Measurements from ENCODE around the gene IMMP1L.
A peak's percentile ranks its signal among the peaks of the same experiment; 100 is the strongest.

The IMMP1L gene

DNA sequence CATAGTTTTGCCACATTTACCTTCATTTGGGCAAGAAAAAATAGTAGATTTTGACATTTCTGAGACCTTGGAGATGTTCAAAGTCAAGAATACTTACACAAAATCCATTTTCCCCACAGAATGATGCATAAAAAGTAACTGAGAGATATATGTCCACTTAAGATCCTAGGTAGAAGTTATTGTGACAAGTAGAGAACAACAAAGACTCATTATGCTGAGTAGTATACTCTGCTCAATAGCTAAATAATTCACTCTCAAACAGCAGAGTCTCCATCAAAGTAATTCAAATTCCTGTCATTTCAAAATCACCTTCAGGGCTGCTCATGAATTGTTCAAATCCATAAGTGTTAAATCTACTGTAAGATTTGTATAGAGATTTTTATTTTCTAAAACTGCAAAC, 35.3 kb downstream of the IMMP1L start:
- no peak for DNase-seq (ENCODE audit: low spot score)

DNA sequence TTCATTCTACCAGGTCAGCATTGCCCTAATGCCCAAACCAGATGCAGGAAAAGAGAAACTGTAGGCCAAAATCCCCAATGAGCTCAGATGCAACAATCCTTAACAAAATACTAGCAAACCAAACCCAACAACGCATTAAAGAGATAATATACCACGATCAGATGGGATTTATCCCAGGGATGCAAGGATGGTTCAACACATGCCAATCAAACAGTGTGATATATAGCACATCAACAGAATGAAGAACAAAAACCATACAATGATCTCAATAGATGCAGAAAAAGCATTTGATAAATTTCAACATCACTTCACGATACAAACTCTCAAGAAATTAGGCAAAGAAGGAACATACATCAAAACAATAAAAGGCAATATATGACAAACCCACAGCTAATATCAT, 45.0 kb downstream of the IMMP1L start:
- no peak for DNase-seq (ENCODE audit: low spot score)

DNA sequence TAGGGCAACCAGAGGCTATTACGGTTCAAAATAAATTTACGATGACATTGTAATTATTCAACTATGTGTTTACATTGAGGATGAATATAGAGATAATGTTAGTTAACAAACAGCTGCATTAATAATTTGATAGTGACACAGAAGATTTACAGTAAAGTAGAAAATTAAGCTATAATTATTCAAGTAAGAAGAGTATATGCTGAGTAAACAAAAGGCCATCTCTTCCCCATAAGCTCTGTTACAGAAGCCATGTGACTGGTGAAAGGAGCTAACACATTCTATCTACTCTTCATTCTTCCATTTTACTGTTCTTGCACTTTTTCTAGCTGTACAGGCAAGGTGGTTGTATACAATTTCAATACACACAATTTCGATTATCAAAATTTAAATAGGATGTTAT, 54.2 kb downstream of the IMMP1L start:
- no peak for DNase-seq (ENCODE audit: low spot score)

DNA sequence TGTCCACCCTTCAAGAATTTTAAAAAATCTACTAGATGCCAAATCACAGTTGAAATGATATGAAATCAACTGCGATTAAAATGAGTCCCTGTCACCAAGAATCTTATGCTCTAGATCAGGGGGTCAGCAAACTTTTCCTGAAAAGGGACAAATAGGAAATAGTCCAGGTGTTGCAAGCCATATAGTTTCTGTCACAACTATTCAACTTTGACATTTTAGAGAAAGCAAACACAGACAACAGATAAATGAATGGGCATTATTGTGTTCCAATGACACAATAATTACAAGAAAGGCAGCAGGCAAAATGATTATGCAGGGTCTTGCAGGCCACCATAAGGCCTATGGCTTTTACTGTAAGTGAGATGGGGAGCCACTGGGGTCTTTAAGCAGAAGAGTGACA, 58.6 kb downstream of the IMMP1L start:
- DNase-seq (ENCODE audit: low spot score), result no peak

DNA sequence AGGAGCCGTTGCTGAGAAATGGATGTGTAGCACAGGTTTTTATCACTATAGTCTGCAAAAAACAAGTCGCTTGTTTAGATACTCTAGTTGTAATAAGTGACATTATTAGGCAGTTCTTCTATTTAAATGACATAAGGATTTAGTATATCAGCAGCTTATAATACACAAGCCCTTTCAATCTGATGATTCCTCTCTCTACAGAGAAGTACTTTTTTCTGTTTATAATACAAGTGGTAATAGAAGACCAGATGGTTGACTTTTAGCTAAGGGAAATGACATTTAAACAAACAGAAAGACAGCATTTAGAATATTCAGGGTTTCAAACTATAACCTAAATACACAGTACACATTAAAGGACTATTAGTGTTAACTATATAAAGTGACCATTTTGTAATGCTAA, 60.4 kb downstream of the IMMP1L start:
- no peak for DNase-seq (ENCODE audit: low spot score)

DNA sequence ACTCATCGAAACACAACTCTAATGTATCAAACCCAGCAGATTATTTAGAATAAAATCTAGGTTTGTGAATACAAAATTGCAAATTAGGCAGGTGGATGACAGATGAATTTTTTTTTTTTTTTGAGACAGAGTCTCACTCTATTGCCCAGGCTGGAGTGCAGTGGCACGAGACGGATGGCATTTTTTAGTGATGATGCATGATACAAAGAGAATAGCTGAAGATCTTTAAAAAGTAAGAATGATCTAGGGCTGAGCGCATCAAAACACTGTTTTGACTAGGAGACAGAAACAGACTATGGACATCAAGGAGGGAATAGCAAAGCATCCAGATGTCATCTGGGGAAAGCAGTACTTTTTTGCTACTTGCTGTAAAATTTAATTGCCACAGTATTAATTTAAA, 63.8 kb downstream of the IMMP1L start:
- peak; percentile 65 for DNase-seq (ENCODE audit: low spot score)

- DNase-seq (ENCODE audit: low spot score), result no peak
These were observed 65.6 kb downstream of the IMMP1L start for GRCh38 chr11:31443802-31444201.

GRCh38 chr11:31442086-31442485, 67.3 kb downstream of the IMMP1L start:
- DNase-seq (ENCODE audit: low spot score), result no peak

DNA sequence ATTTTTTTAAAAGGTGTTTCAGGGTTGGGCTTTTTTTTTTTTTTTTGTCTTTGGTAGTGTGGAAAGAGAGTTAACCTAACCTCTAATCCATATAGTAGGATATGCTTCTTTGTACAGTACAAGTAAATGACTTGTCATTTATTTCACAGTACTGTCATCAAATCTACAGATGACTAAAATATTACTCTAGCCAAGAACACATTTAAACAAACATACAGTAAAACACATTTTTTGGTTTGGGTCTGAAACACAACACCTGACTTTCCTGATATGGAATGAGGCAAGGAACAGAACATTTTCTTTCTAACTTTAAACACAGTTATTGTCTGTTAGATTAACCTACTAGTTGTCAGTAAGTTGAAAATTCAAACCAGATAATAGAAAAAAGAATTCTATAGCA, 68.1 kb downstream of the IMMP1L start:
- no peak for DNase-seq (ENCODE audit: low spot score)

DNA sequence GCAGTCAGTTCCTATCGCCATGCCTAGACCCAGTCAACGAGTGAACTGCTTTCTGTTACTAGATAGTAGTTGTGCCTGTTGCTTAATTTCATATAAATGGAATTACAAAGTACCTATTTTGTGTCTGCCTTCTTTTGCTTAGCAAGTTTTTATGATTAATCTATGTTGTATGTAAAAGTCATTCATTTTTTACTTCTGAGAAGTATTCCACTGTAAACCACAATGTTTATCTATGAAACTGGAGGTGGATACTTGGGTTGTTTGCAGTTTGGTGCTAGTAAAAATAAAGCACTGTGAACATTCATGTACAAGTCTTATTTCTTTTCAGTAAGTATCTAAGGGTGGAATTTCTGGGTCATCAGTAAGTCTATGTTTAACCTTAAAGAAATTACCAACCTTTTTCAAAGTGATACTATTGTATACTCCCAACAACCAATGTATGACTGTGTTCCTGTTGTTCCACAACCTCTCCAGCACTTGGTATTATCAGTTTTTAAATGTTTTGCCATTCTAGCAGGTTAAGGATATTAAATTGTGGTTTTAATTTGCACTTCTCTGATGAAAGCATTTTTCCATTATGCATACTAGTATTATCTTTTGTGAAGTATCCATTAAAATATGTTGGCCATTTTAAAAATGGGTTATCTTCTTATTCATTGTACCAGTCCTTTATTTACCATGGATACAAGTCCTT, 71.5 kb downstream of the IMMP1L start:
- peak; percentile 30 for DNase-seq (ENCODE audit: low spot score)

DNA sequence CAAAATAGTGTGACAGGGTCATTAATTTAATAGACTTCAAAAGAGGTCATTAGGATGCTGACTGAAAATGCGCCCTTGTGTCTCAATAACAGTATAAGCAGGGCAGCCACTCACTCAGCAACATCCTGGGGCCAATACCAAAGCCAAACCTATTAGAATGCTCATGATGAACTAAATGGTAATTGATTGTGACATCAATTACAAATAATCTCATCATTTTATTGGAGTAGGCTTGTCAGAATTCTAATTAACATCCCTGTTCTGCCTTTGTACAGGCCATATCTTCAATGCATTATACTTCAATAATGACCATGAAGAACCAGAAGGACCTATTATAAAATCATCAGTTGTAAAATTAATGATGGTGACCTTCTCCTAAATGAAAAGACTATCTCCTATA, 75.6 kb downstream of the IMMP1L start:
- DNase-seq (ENCODE audit: low spot score), result no peak

DNA sequence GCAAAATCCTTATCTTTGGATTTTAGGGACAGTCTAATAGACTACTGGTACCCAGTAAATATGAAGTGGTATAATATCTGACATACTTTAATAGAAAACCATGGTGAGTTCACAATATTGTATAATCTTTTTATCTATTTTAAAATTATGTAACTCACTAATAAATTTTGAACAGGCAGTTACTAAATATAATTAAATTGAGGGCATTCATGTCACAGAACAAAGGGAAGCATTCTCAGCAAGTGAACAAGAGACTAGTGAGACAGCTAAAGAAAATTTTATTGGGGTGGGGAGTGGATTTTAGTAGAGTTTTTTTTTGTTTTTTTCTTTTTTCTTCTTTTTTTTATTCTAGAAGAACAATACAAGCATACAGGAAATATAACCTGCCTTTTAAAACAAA, 84.8 kb downstream of the IMMP1L start:
- no peak for DNase-seq (ENCODE audit: low spot score)

- DNase-seq (ENCODE audit: low spot score), result no peak
These were observed 86.7 kb downstream of the IMMP1L start for GRCh38 chr11:31422703-31423102.

DNA sequence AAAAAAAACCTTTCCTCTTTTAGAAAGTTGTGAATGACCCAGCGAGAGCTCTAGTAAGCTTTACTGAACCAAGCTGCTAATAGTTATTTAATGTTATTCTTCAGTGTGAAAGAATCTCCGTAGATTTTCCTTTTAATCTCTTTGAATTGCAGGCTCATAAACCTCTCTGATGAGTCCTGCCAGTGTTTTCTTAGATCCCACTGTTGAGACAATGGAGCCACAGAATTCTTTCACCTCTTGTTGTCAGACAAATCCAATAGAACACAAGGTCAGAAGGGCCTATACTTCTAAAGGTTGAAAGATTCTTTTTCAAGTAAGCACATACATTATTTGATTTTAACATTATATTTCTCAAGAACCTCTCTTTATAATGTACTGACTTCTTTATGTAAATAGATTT, 87.6 kb downstream of the IMMP1L start:
- DNase-seq (ENCODE audit: low spot score), result no peak

DNA sequence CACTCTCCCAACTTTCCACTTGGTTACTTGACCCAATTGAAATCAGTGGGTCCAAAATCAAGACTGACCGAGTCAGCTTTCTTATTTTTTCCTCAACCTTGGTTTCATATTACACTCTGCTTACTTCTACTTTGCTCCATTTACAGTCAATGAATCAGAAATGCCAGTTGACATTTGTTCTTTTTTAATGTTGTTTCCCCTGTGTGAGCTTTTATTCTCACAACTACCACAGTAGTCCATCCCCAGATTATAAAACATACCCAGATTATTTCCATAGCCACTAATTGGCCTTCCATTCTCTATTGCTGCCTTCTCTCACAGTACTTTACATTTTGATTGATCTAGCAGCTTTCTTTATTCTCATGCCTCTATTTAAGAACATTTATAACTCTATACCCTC, 89.8 kb downstream of the IMMP1L start:
- no peak for DNase-seq (ENCODE audit: low spot score)

DNA sequence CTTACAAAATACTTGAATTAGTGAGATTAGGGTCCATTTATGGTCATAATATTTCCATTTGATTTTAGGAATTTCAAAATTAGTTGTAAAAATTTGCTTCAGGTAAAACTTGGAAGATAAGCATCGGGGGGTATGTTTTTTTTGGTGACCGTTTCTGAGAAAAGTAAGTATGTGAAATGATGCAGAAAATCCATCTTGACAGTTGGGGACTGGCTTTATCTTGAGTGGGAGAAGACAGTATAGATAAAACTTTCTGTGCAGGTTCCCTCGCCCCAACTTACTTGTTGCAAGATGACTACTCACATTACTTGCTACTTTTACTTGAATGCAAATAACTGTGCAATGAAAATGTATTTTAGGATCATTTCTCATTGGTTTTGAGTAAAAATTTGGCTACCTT, 90.3 kb downstream of the IMMP1L start:
- DNase-seq (ENCODE audit: low spot score), result no peak

- DNase-seq (ENCODE audit: low spot score), result no peak
These were observed 91.6 kb downstream of the IMMP1L start for GRCh38 chr11:31417816-31418215.

GRCh38 chr11:31417357-31417756, 92.1 kb downstream of the IMMP1L start:
- no peak for DNase-seq (ENCODE audit: low spot score)

- DNase-seq (ENCODE audit: low spot score), result no peak
These were observed 94.0 kb downstream of the IMMP1L start for GRCh38 chr11:31415435-31415834.

DNA sequence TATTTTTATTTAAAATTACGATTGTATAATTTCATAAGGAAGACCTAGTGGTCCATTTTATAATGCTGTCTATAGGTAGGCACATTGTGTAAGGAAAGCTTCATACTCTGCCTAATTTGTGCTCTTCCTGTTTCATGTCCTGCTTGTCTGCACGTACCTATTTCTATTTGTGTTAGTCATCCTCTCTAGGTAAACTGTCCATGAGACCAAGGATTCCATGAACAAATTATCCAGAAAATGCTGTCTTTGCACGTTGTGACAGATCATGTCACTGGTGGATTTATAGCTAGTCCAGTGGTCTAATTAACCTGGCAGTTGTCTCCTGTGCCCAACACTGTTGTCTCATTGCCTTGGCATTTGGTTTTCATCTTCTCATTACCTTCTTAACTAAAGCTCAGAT, 95.1 kb downstream of the IMMP1L start:
- peak; percentile 60 for DNase-seq (ENCODE audit: low spot score)

GRCh38 chr11:31412946-31413345, 96.5 kb downstream of the IMMP1L start:
- peak; percentile 21 for DNase-seq (ENCODE audit: low spot score)

- no peak for DNase-seq (ENCODE audit: low spot score)
These were observed 101.2 kb downstream of the IMMP1L start for GRCh38 chr11:31408201-31408600.

DNA sequence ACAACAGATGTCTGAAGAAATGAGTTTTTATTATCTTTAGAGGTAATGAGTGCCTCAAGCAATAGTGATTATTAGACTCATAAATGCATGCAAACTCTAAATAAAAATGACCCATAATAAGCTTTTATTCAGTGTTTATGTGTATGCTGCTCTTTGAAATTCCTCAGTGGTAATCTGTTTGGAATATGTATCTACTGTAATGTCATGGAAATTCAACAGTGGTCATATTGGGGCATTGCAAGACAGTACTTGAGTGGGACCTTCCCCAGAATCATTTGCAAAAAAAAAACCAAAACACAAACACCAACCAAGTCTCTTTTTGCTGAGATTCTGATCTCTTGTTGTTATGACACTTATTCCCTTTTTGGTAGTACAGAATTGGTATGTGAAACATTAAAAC, 104.8 kb downstream of the IMMP1L start:
- no peak for DNase-seq (ENCODE audit: low spot score)

DNA sequence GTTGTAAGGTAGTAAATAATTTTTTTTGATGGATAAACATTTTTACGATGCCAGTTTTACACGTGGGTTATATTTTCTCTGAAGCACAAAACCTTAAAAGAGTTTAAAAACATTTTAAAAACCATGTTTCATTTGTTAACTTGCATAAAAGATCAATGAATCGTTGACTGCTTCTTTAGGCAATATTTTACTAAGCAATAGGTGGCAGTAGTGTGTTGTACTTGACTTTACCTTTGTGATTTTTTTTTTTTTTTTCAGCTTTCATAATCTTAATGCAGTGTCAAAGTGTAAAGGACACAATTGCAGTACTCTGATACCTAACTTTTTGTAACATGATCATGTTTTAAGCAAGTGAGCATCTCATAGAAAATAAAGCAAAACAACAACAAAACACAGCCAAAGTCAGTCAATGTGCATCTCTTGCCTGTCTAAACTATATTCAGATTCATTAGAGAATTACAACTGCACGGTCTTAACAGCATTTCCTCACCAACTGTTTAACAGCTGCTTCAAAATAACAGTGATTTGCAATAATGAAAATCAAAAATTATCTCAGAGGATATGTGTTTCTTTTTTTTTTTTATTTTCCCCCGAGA, 112.1 kb downstream of the IMMP1L start:
- DNase-seq (ENCODE audit: low spot score), result peak; percentile 19
